Natural killer cell (primary cell): ENCODE measurements around the gene RETREG1. TPM values are rescaled to one million over a fixed set of nuclear protein-coding genes. Genes with fewer than 3 reads are reported as not detected.

Source experiments
- ATAC-seq, 3 donors: fragments of 150-1000 bp in 2 of 3; fragments of 200-7000 bp in 1 of 3; cut with Tn5 transposase; 1 replicate in 1 of 3; 2 replicates in 2 of 3; pipeline ENCODE4 v1.10.0; 2021; ENCODE audit warnings: mild to moderate bottlenecking in 2 of 3, moderate library complexity in 2 of 3
- DNase-seq, 2 donors: peaks; one replicate each; pipeline versions ENCODE4 v3.0.0 to v3.0.0-alpha.2; 2013 to 2021; ENCODE audit warnings: mixed read lengths in 1 of 2
- H3K27ac ChIP-seq: one replicate; pipeline ENCODE4 v1.5.1; 2013; ENCODE audit warnings: mild to moderate bottlenecking, low read length
- H3K27me3 ChIP-seq: one replicate; pipeline ENCODE4 v1.6.1; 2013; ENCODE audit warnings: low read length; ENCODE audit not compliant: control insufficient read depth, insufficient read depth
- H3K36me3 ChIP-seq: one replicate; pipeline ENCODE4 v1.6.1; 2013; ENCODE audit warnings: low read length; ENCODE audit not compliant: control insufficient read depth, insufficient read depth
- H3K4me1 ChIP-seq: one replicate; pipeline ENCODE4 v1.6.1; 2013; ENCODE audit warnings: low read length; ENCODE audit not compliant: control insufficient read depth, insufficient read depth
- H3K4me3 ChIP-seq: one replicate; pipeline ENCODE4 v1.5.1; 2013; ENCODE audit warnings: low read length
- H3K9me3 ChIP-seq: one replicate; pipeline ENCODE4 v1.6.1; 2013; ENCODE audit warnings: low read length; ENCODE audit not compliant: control insufficient read depth, insufficient read depth
- H3K27ac Mint-ChIP-seq, 2 donors: one replicate each; pipeline ENCODE4 v1.8.0; 2022; ENCODE audit warnings: mild to moderate bottlenecking in 2 of 2, mixed read lengths in 2 of 2, moderate library complexity in 1 of 2
- H3K27me3 Mint-ChIP-seq, 2 donors: one replicate each; pipeline ENCODE4 v1.8.0; 2022; ENCODE audit warnings: low read depth in 2 of 2, mixed read lengths in 2 of 2
- H3K36me3 Mint-ChIP-seq: one replicate; pipeline ENCODE4 v1.8.0; 2022; ENCODE audit warnings: mixed read lengths
- H3K4me1 Mint-ChIP-seq, 2 donors: one replicate each; pipeline ENCODE4 v1.8.0; 2022; ENCODE audit warnings: mixed read lengths in 2 of 2
- H3K4me3 Mint-ChIP-seq: one replicate; pipeline ENCODE4 v1.8.0; 2022; ENCODE audit warnings: mild to moderate bottlenecking, moderate library complexity, mixed read lengths
- H3K9me3 Mint-ChIP-seq, 2 donors: one replicate each; pipeline ENCODE4 v1.8.0; 2022; ENCODE audit warnings: mixed read lengths in 2 of 2
- WGBS: methylation state at CpG from one replicate; pipeline ENCODE4 v1.1.7; 2013; ENCODE audit warnings: missing lambda C conversion rate; ENCODE audit not compliant: insufficient coverage; 5-methylcytosine and 5-hydroxymethylcytosine counted together
- intact Hi-C: fragments of 100-400 bp; cut with micrococcal nuclease; formaldehyde crosslinking; loops from one replicate; pipeline ENCODE4 v1.14.2; 2022
- total RNA-seq, 4 donors: library from RNA; stranded (reverse); fragments of 120-200 nt in 1 of 4; gene quantifications; one replicate each; pipeline versions ENCODE4 v1.2.3 to v1.2.4, GENCODE V29; 2013 to 2022
- TF ChIP-seq, protein P1 (sequence below): fragments of 200-600 bp; IDR thresholded peaks from one replicate; pipeline ENCODE4 v1.8.0; 2022; ENCODE audit warnings: antibody characterized with exemption

RETREG1 gene
- total RNA-seq, 3 donors from 2014 or later (not counting 1 experiment from before 2014, with no cell fraction given), result 2.1 to 4.5 (median 3.3) TPM

DNA sequence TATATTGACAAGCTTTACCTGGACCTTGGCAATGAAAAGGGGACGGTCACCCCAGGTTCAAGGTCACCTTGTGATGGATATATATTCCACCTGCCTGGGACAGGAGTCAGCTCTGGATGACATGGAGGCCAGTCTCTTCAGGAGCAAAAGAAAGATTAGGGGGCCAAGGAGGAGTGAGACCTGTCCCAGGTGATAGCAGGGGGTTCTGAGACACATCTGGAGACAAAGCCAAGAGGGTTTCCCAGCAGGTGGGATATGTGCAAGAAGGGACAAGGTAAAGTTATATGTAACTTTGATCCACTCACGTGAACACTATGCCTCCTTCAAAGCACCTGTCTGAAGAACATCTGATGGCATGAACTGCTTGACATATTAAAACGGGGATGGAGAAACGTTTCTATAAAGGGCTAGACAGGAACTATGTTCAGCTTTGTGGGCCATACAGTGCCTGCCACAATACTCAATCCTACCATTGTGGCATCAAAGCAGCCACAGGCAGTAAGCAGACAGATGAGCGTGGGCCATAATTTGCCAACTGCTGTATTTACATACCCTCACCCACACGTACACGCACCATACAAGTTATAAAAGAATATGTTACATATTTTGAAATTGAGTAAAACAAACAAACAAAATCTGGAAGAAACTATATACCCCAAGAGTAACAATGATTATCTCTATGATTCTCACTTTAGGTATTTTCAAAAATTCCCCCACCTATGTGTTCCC, 88.3 kb downstream of the RETREG1 start:
- no peaks in the 10 kb centered on the region for H3K9me3 ChIP-seq
- no peak for DNase-seq
- intact Hi-C loops, result no loop called here
- H3K4me3 ChIP-seq, result no peak overlapping the region
- ATAC-seq, result no peak
- no peak overlapping the region for H3K27ac ChIP-seq
- H3K27me3 Mint-ChIP-seq, result no peaks in the 10 kb centered on the region
- no peaks in the 10 kb centered on the region for H3K36me3 ChIP-seq
- no peaks in the 10 kb centered on the region for H3K27me3 ChIP-seq
- H3K4me3 Mint-ChIP-seq, result no peak overlapping the region
- TF ChIP-seq, protein P1, sequence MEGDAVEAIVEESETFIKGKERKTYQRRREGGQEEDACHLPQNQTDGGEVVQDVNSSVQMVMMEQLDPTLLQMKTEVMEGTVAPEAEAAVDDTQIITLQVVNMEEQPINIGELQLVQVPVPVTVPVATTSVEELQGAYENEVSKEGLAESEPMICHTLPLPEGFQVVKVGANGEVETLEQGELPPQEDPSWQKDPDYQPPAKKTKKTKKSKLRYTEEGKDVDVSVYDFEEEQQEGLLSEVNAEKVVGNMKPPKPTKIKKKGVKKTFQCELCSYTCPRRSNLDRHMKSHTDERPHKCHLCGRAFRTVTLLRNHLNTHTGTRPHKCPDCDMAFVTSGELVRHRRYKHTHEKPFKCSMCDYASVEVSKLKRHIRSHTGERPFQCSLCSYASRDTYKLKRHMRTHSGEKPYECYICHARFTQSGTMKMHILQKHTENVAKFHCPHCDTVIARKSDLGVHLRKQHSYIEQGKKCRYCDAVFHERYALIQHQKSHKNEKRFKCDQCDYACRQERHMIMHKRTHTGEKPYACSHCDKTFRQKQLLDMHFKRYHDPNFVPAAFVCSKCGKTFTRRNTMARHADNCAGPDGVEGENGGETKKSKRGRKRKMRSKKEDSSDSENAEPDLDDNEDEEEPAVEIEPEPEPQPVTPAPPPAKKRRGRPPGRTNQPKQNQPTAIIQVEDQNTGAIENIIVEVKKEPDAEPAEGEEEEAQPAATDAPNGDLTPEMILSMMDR, result no peak
- H3K36me3 Mint-ChIP-seq, result no peaks in the 10 kb centered on the region
- WGBS, result 94% methylated on average over 4 of the region's 7 CpGs
- peaks cover 0 to 4% of the 10 kb centered on the region in 2 donors for H3K4me1 Mint-ChIP-seq
- no peaks in the 10 kb centered on the region for H3K4me1 ChIP-seq
- no peak overlapping the region for H3K27ac Mint-ChIP-seq
- no peaks in the 10 kb centered on the region for H3K9me3 Mint-ChIP-seq

DNA sequence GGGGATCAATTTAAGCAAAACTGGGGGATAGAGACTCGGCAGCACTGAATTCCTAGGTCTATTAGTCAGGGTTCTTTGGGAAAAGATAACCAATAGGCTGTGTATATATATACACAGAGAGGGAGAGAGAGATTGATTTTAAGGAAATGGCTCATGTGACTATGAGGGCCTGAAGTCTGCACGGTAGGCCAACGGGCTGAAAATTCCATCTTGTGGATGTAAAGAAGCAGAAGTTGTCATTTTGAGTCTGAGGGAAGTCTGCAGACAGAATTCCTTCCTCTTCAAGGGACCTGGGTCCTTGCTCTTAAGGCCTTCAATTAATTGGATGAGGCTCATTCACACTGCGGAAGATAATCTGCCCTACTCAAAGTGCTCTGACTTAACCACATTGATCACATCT, 91.1 kb downstream of the RETREG1 start:
- no peak overlapping the region for H3K27ac ChIP-seq
- H3K4me3 ChIP-seq, result no peak overlapping the region
- H3K4me3 Mint-ChIP-seq, result no peak overlapping the region
- no peaks in the 10 kb centered on the region for H3K36me3 ChIP-seq
- ATAC-seq, result no peak
- DNase-seq, result no peak
- WGBS, result 70% methylated on average over 4 of the region's 4 CpGs
- peaks cover 0 to 10% of the 10 kb centered on the region in 2 donors for H3K4me1 Mint-ChIP-seq
- TF ChIP-seq, protein P1, result no peak
- H3K4me1 ChIP-seq, result no peaks in the 10 kb centered on the region
- intact Hi-C loops, result no loop called here
- no peaks in the 10 kb centered on the region for H3K9me3 Mint-ChIP-seq
- no peaks in the 10 kb centered on the region for H3K9me3 ChIP-seq
- no peak overlapping the region for H3K27ac Mint-ChIP-seq
- no peaks in the 10 kb centered on the region for H3K36me3 Mint-ChIP-seq
- no peaks in the 10 kb centered on the region for H3K27me3 ChIP-seq
- no peaks in the 10 kb centered on the region for H3K27me3 Mint-ChIP-seq

DNA sequence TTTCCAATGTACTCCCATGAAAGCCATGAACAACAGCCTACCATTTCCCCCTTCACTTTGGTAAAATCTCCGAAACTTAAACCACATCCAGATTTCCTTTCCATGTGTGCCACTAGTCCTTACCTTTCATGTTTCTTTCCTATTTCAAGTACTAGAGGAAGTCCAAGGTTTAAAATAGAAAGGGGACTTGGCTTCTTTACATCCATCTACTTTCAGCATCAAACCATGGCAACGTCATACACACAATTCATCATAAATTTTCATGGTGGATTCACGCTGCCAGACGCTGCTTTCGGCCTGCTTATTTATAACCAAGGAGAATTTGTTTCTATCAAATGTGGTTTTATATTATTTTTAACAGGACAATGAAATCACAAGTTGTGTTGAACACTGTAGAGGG, 92.5 kb downstream of the RETREG1 start:
- Mint-ChIP-seq H3K9me3 (no peaks in the 10 kb centered on the region), H3K4me3 (no peak overlapping the region)
- WGBS, result 93% methylated on average over 5 of the region's 5 CpGs

More for the DNA sequence above, 92.5 kb downstream of the RETREG1 start:
- ATAC-seq, result no peak
- no peaks in the 10 kb centered on the region for H3K27me3 ChIP-seq
- no peak overlapping the region for H3K27ac ChIP-seq
- Mint-ChIP-seq H3K4me1 (peaks cover 0 to 10% of the 10 kb centered on the region in 2 donors), H3K27me3 (no peaks in the 10 kb centered on the region), H3K36me3 (no peaks in the 10 kb centered on the region), H3K27ac (no peak overlapping the region)
- TF ChIP-seq, protein P1, result no peak
- no peaks in the 10 kb centered on the region for H3K4me1 ChIP-seq
- intact Hi-C loops, result no loop called here
- no peaks in the 10 kb centered on the region for H3K9me3 ChIP-seq
- DNase-seq, result no peak
- no peak overlapping the region for H3K4me3 ChIP-seq
- no peaks in the 10 kb centered on the region for H3K36me3 ChIP-seq
